K562 (cell line): ENCODE data around the gene DYRK1B. TPM values are rescaled to one million over a fixed set of nuclear protein-coding genes. Genes with fewer than 3 reads are reported as not detected.

Experiments used
- ATAC-seq: fragments of 200-7000 bp; cut with Tn5 transposase; 3 replicates; pipeline ENCODE4 v1.9.1; 2020; ENCODE audit warnings: moderate library complexity
- BruUV-seq: library from RNA; stranded (reverse); fragments of 400-500 nt; replicated peaks from 2 replicates; lab custom pipeline; 2021; lab: Mats Ljungman, UMichigan
- CTCF ChIA-PET: fragments of 300-600 bp; formaldehyde crosslinking; extraction: SDS; loops from one replicate; lab custom pipeline; 2021; ENCODE audit warnings: low intra/inter-chr PET ratio; lab: Yijun Ruan, JAX
- POLR2A ChIA-PET: fragments of 300-600, 350-650 bp; sonication (Branson Sonifier 250); formaldehyde crosslinking; extraction: SDS; loops from one replicate; lab custom pipeline; 2021; ENCODE audit warnings: antibody characterized with exemption, inconsistent platforms; lab: Yijun Ruan, JAX
- DNase-seq, 4 experiments: peaks; one replicate each; pipeline versions ENCODE4 v3.0.0 to v3.0.0-alpha.2; 2011 to 2018; ENCODE audit warnings: low spot score in 3 of 4, mixed read lengths in 3 of 4; ENCODE audit errors: extremely low read depth in 1 of 4
- FAIRE-seq: peaks from 2 replicates; lab custom pipeline; 2011; peaks lifted over from hg19 to GRCh38; lab: Jason Lieb, UNC
- H2AFZ ChIP-seq: 2 replicates; pipeline ENCODE4 v1.6.0; 2011; ENCODE audit warnings: low read depth, low read length, control low read depth, inconsistent platforms
- H3K27ac ChIP-seq: fragments of 200-600 bp; 3 replicates; pipeline ENCODE4 v1.8.0; 2011; ENCODE audit warnings: low read depth, mild to moderate bottlenecking, control low read depth, inconsistent platforms, low read length, moderate library complexity, mixed read lengths; ENCODE audit errors: extremely low read depth
- H3K27me3 ChIP-seq, 2 experiments: fragments of 300-600 bp in 1 of 2; 2 replicates in 1 of 2; 3 replicates in 1 of 2; pipeline versions ENCODE4 v1.6.0 to v1.8.0; 2011; ENCODE audit warnings: inconsistent platforms in 2 of 2, low read length in 2 of 2, mild to moderate bottlenecking in 1 of 2, mixed read lengths in 1 of 2, moderate library complexity in 1 of 2; ENCODE audit not compliant: control insufficient read depth in 2 of 2, insufficient read depth in 2 of 2
- H3K36me3 ChIP-seq: fragments of 300-600 bp; 3 replicates; pipeline ENCODE4 v1.8.0; 2011; ENCODE audit warnings: mild to moderate bottlenecking, low read length, inconsistent platforms; ENCODE audit not compliant: control insufficient read depth, insufficient read depth
- H3K4me1 ChIP-seq, 2 experiments: fragments of 200-600 bp in 1 of 2; replicated peaks in 1 of 2; 2 replicates in 1 of 2; 3 replicates in 1 of 2; pipeline versions ENCODE4 v1.5.1 to v1.8.0; 2011; ENCODE audit warnings: inconsistent platforms in 2 of 2, low read length in 2 of 2, mild to moderate bottlenecking in 1 of 2, mixed read lengths in 1 of 2, moderate library complexity in 1 of 2; ENCODE audit not compliant: control insufficient read depth in 2 of 2, insufficient read depth in 2 of 2
- H3K4me2 ChIP-seq: 2 replicates; pipeline ENCODE4 v1.6.1; 2011; ENCODE audit warnings: low read length, control low read depth, inconsistent platforms, mixed read lengths; ENCODE audit not compliant: insufficient read depth
- H3K4me3 ChIP-seq: fragments of 200-600 bp; sonication (generic), shearing (Covaris generic); 2 replicates; pipeline ENCODE4 v1.5.1; 2016; ENCODE audit warnings: control low read depth, inconsistent platforms
- H3K79me2 ChIP-seq: fragments of 200-600 bp; 3 replicates; pipeline ENCODE4 v1.8.0; 2011; ENCODE audit warnings: low read length, inconsistent platforms; ENCODE audit not compliant: control insufficient read depth, insufficient read depth
- H3K9ac ChIP-seq, 2 experiments: 2 replicates each; pipeline versions ENCODE4 v1.6.0 to v1.6.1; 2011; ENCODE audit warnings: low read depth in 2 of 2, low read length in 2 of 2, control low read depth in 1 of 2, inconsistent platforms in 1 of 2, mild to moderate bottlenecking in 1 of 2, mixed read lengths in 1 of 2; ENCODE audit not compliant: insufficient read depth in 1 of 2
- H3K9me1 ChIP-seq: one replicate; pipeline ENCODE4 v1.6.0; 2011; ENCODE audit warnings: inconsistent platforms, mild to moderate bottlenecking, low read length, moderate library complexity; ENCODE audit not compliant: control insufficient read depth, insufficient read depth
- H3K9me3 ChIP-seq: replicated peaks from 2 replicates; pipeline ENCODE4 v1.5.1; 2011; ENCODE audit warnings: low read depth, low read length, inconsistent platforms; ENCODE audit not compliant: control insufficient read depth, insufficient read depth
- H4K20me1 ChIP-seq: replicated peaks from 2 replicates; pipeline ENCODE4 v1.6.1; 2011; ENCODE audit warnings: low read length, inconsistent platforms, mixed read lengths; ENCODE audit not compliant: control insufficient read depth, insufficient read depth
- MCM2 ChIP-seq: fragments of 450-650 bp; IDR thresholded peaks from 2 replicates; pipeline ENCODE4 v1.6.1; 2017; ENCODE audit warnings: low read depth, mild to moderate bottlenecking
- POLR2G ChIP-seq: fragments of 200-400 bp; formaldehyde crosslinking; IDR thresholded peaks from 2 replicates; pipeline ENCODE4 v1.6.1; 2017; ENCODE audit warnings: low read depth, mild to moderate bottlenecking, antibody characterized with exemption, low read length, moderate library complexity
- RBM34 ChIP-seq: fragments of 200-400 bp; formaldehyde crosslinking; IDR thresholded peaks from 2 replicates; pipeline ENCODE4 v1.6.1; 2018; ENCODE audit warnings: low read length, borderline replicate concordance; ENCODE audit not compliant: insufficient read depth
- SAFB ChIP-seq: fragments of 200-400 bp; formaldehyde crosslinking; IDR thresholded peaks from 2 replicates; pipeline ENCODE4 v1.6.1; 2017; ENCODE audit warnings: low read depth, low read length, borderline replicate concordance
- ZNF551 ChIP-seq: fragments of 250-450 bp; sonication (Bioruptor Pico); IDR thresholded peaks from 2 replicates; pipeline ENCODE4 v1.5.0; 2021; ENCODE audit warnings: mild to moderate bottlenecking, moderate library complexity
- WGBS: fragments of 100-300 bp; shearing (Covaris generic); methylation state at CpG from one replicate; pipeline ENCODE4 v1.1.6; 2016; ENCODE audit warnings: low coverage, mixed read lengths; ENCODE audit not compliant: insufficient coverage; ENCODE audit errors: missing lambda C conversion rate; 5-methylcytosine and 5-hydroxymethylcytosine counted together
- in situ Hi-C: fragments of 300-500 bp; cut with MboI; formaldehyde crosslinking; loops from 4 replicates; pipeline ENCODE4 v1.15.0; 2018; ENCODE audit warnings: inconsistent platforms, mixed read lengths
- intact Hi-C: fragments of 100-400 bp; cut with micrococcal nuclease; formaldehyde crosslinking; loops from 2 replicates; pipeline ENCODE4 v1.14.2; 2022
- polyA plus RNA-seq, 8 experiments: library from polyadenylated mRNA; depleted of rRNA in 4 of 8; stranded (reverse) in 5 of 8; unstranded in 3 of 8; fragments of >200 nt; fragmentation: Nextera tagmentation in 2 of 8; fragmentation: Illumina TruSeq in 1 of 8; extraction: Ambion mirVana in 2 of 8; extraction: Trizol in 1 of 8; gene quantifications; 2 replicates each; pipeline versions ENCODE4 v1.2.1 to v1.2.3, GENCODE V29; 2011 to 2014; ENCODE audit warnings: inconsistent platforms in 1 of 8, missing spikeins in 1 of 8
- total RNA-seq, 7 experiments: library from RNA; depleted of rRNA in 6 of 7; stranded (reverse); fragments of >200 nt in 6 of 7; fragmentation: Illumina TruSeq in 2 of 7; extraction: Trizol in 2 of 7; gene quantifications; 2 replicates each; pipeline versions ENCODE4 v1.2.1 to v1.2.3, GENCODE V29; 2011 to 2021; ENCODE audit warnings: low replicate concordance in 1 of 7
- TF ChIP-seq, protein P1 (sequence below), 2 experiments: fragments of 200-800 bp in 1 of 2; sonication (Bioruptor generic) in 1 of 2; sonication (generic) in 1 of 2; formaldehyde crosslinking in 1 of 2; IDR thresholded peaks in 1 of 2; conservative IDR thresholded peaks in 1 of 2; 2 replicates each; pipeline versions ENCODE4 v1.5.0 to v1.6.1; 2016 to 2020; ENCODE audit warnings: missing compliant biosample characterization in 1 of 2, missing genetic modification characterization in 1 of 2, missing genetic modification reagents in 1 of 2

The DYRK1B gene
- total and polyA plus RNA-seq, 9 of the 15 experiments (the other 6 are each of a cell fraction or from before 2014, with no cell fraction given): 0.91 to 5.2 (median 1.5) TPM; not detected in 2

DNA sequence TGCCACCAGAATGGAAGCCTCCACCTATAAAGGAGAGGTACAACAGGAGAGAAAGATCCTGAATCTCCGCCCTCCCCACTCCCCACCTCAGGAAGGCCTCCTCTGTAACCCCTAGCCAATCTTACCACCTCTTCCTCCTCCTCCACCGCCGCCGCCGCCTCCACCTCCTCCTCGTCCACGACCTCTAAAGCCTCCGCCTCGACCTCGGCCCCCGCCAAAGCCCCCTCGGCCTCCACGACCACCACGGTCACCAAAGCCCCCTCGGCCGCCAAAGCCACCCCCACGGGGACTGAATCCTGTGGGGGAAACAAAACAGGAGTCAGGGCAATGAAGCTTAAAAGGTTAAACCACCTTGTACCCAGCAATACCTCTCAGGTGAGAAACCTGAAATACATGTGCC is 6.5 kb upstream of the DYRK1B start:
- no peak overlapping the region for H2AFZ ChIP-seq
- ATAC-seq (no peak), DNase-seq (peak in 1 of 4 experiments; percentile 11), FAIRE-seq (no peak)
- H4K20me1 ChIP-seq: peaks cover 51% of the 10 kb centered on the region
- no peaks in the 10 kb centered on the region for H3K27me3 ChIP-seq
- peak overlapping the region; percentile 62; the same call in 2 of the 3 replicates for H3K27ac ChIP-seq
- H3K9me3 ChIP-seq: no peaks in the 10 kb centered on the region
- ChIA-PET CTCF (no interaction called here), POLR2A (interaction anchor here (0.6 kb wide), 1 partner anchor 12 kb away, joined by 3 read pairs; no protein-coding TSS in a partner anchor)
- intact Hi-C loops: loop anchor here (5.0 kb wide), 1 partner anchor 288 kb away; no protein-coding TSS in a partner anchor
- TF ChIP-seq SAFB (no peak), POLR2G (0 out of 2 replicates have a peak, but pooled peaks have one; percentile 30), RBM34 (no peak), ZNF551 (CRISPR knock-in tag) (no peak), MCM2 (no peak)
- TF ChIP-seq, protein P1, sequence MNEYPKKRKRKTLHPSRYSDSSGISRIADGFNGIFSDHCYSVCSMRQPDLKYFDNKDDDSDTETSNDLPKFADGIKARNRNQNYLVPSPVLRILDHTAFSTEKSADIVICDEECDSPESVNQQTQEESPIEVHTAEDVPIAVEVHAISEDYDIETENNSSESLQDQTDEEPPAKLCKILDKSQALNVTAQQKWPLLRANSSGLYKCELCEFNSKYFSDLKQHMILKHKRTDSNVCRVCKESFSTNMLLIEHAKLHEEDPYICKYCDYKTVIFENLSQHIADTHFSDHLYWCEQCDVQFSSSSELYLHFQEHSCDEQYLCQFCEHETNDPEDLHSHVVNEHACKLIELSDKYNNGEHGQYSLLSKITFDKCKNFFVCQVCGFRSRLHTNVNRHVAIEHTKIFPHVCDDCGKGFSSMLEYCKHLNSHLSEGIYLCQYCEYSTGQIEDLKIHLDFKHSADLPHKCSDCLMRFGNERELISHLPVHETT (CRISPR knock-in tag; conservative IDR thresholded peaks at IDR 0.05 in 1 of 2, IDR thresholded peaks at IDR 0.05 in 1 of 2): 0 out of 4 replicates have a peak, but pooled peaks of 1 of the 2 experiments have one; percentile 2
- no peak overlapping the region for H3K4me2 ChIP-seq
- no peak overlapping the region for H3K4me3 ChIP-seq
- WGBS: 75% methylated on average over 14 of the region's 17 CpGs
- peak overlapping the region in 1 of 2 experiments; percentile 62; a peak in 2 of 4 replicates for H3K9ac ChIP-seq
- in situ Hi-C loops: no loop called here
- H3K4me1 ChIP-seq: peaks cover 35 to 55% of the 10 kb centered on the region in 2 experiments
- H3K79me2 ChIP-seq: peaks cover 74% of the 10 kb centered on the region
- H3K9me1 ChIP-seq: peaks cover 8% of the 10 kb centered on the region
- peaks cover 79% of the 10 kb centered on the region for H3K36me3 ChIP-seq
- BruUV-seq: no TSS peak
